Uterus (tissue), 4 donors: ENCODE results near the gene NEK8. TPM values are rescaled to one million over a fixed set of nuclear protein-coding genes. Genes with fewer than 3 reads are reported as not detected.
A peak's percentile ranks its signal among the peaks of the same experiment; 100 is the strongest.

Experiments used
- DNase-seq, 2 donors: peaks; one replicate each; pipeline ENCODE4 v3.0.0-alpha.2; 2019 to 2020
- H3K27ac ChIP-seq, 2 donors: fragments of 200-600 bp; sonication (generic); 1 replicate in 1 of 2; 2 replicates in 1 of 2; pipeline ENCODE4 v1.5.1; 2016 to 2018
- H3K27me3 ChIP-seq, 2 donors: fragments of 200-600 bp; sonication (generic); one replicate each; pipeline ENCODE4 v1.5.1; 2018 to 2019; ENCODE audit warnings: control low read depth in 1 of 2
- H3K36me3 ChIP-seq, 2 donors: fragments of 200-600 bp; sonication (generic); one replicate each; pipeline ENCODE4 v1.5.1; 2019; ENCODE audit warnings: control low read depth in 1 of 2
- H3K4me1 ChIP-seq, 2 donors: fragments of 200-600 bp; sonication (generic); one replicate each; pipeline ENCODE4 v1.5.1; 2018 to 2019; ENCODE audit warnings: control low read depth in 1 of 2
- H3K4me3 ChIP-seq, 2 donors: fragments of 200-600 bp; sonication (generic); 1 replicate in 1 of 2; 2 replicates in 1 of 2; pipeline ENCODE4 v1.5.1; 2018 to 2019; ENCODE audit warnings: mild to moderate bottlenecking in 1 of 2
- H3K9me3 ChIP-seq, 2 donors: fragments of 200-600 bp; sonication (generic); one replicate each; pipeline ENCODE4 v1.5.1; 2019; ENCODE audit warnings: control low read depth in 1 of 2
- CTCF ChIP-seq, 4 experiments: fragments of 200-600 bp in 2 of 4; fragments of 450-650 bp in 2 of 4; sonication (generic) in 2 of 4; IDR thresholded peaks; one replicate each; pipeline ENCODE4 v1.5.1; 2016 to 2019; ENCODE audit warnings: antibody characterized with exemption in 4 of 4, mild to moderate bottlenecking in 2 of 4, moderate library complexity in 1 of 4
- POLR2A ChIP-seq, 2 donors: fragments of 450-650 bp; IDR thresholded peaks; one replicate each; pipeline ENCODE4 v1.6.1; 2016; ENCODE audit warnings: antibody characterized with exemption in 2 of 2, mild to moderate bottlenecking in 1 of 2, moderate library complexity in 1 of 2
- intact Hi-C: fragments of 100-400 bp; cut with DNase I; formaldehyde crosslinking; loops from one replicate; pipeline ENCODE4 v1.15.1; 2023; ENCODE audit warnings: low total_unique reads
- total RNA-seq, 4 donors: library from RNA; depleted of rRNA in 3 of 4; stranded (reverse); fragments of >200 nt in 3 of 4; gene quantifications; one replicate each; pipeline versions ENCODE4 v1.1.0 to v1.2.4, GENCODE V29; 2014 to 2023
- donor health status: DM: yes; HTN: yes; CAD: no.

NEK8 gene
- total RNA-seq, 4 donors from 2014 or later, result 1.2 to 5.0 (median 1.3) TPM; not detected in 1

GRCh38 chr17:28744104-28744971 is 15.8 kb downstream of the NEK8 start:
- no peaks in the 10 kb centered on the region for H3K36me3 ChIP-seq
- peak overlapping the region; percentile 49 to 77 for H3K4me3 ChIP-seq
- H3K4me1 ChIP-seq, result peaks cover 0 to 11% of the 10 kb centered on the region in 2 donors
- no peaks in the 10 kb centered on the region for H3K9me3 ChIP-seq
- H3K27ac ChIP-seq, result peak overlapping the region; percentile 86 to 91
- H3K27me3 ChIP-seq, result no peaks in the 10 kb centered on the region
- intact Hi-C loops, result no loop called here
- DNase-seq, result peak; percentile 40 to 67
- TF ChIP-seq POLR2A (IDR thresholded peaks at IDR 0.05) (peak in 1 of 2 donors; percentile 10), CTCF (IDR thresholded peaks at IDR 0.05) (no peak)

GRCh38 chr17:28744972-28745785 is 16.6 kb downstream of the NEK8 start:
- Histone ChIP-seq H3K4me1 (peaks cover 0 to 11% of the 10 kb centered on the region in 2 donors), H3K27ac (peak overlapping the region; percentile 86 to 91), H3K36me3 (no peaks in the 10 kb centered on the region), H3K27me3 (no peaks in the 10 kb centered on the region), H3K4me3 (peak overlapping the region; percentile 49 to 77), H3K9me3 (no peaks in the 10 kb centered on the region)
- peak in 1 of 2 donors; percentile 39 for TF ChIP-seq POLR2A (IDR thresholded peaks at IDR 0.05)
- TF ChIP-seq CTCF (IDR thresholded peaks at IDR 0.05), result no peak
- intact Hi-C loops, result no loop called here
- DNase-seq, result peak; percentile 46 to 51

GRCh38 chr17:28745786-28746411 is 17.3 kb downstream of the NEK8 start:
- peak overlapping the region in 1 of 2 donors; percentile 77 for H3K4me3 ChIP-seq
- H3K4me1 ChIP-seq, result peaks cover 0 to 11% of the 10 kb centered on the region in 2 donors
- H3K36me3 ChIP-seq, result no peaks in the 10 kb centered on the region
- H3K9me3 ChIP-seq, result no peaks in the 10 kb centered on the region
- intact Hi-C loops, result no loop called here
- DNase-seq, result no peak
- TF ChIP-seq POLR2A (IDR thresholded peaks at IDR 0.05) (no peak), CTCF (IDR thresholded peaks at IDR 0.05) (no peak)
- H3K27ac ChIP-seq, result peak overlapping the region; percentile 86 to 91
- H3K27me3 ChIP-seq, result no peaks in the 10 kb centered on the region

- Histone ChIP-seq H3K9me3 (no peaks in the 10 kb centered on the region), H3K4me3 (no peak overlapping the region), H3K36me3 (no peaks in the 10 kb centered on the region), H3K27ac (peak overlapping the region; percentile 86 to 91), H3K27me3 (no peaks in the 10 kb centered on the region), H3K4me1 (peaks cover 0 to 11% of the 10 kb centered on the region in 2 donors)
- TF ChIP-seq POLR2A (IDR thresholded peaks at IDR 0.05) (no peak), CTCF (IDR thresholded peaks at IDR 0.05) (no peak)
- no peak for DNase-seq
- intact Hi-C loops, result no loop called here
Observed at GRCh38 chr17:28746611-28747050, 18.0 kb downstream of the NEK8 start.
